ENCODE measurements around the gene NPTXR.
"Not testable (repeated sequence)": the region's sequence is repeated elsewhere in the genome, so short reads cannot be mapped to it uniquely, and the experiment has no call there.

Gene NPTXR

DNA sequence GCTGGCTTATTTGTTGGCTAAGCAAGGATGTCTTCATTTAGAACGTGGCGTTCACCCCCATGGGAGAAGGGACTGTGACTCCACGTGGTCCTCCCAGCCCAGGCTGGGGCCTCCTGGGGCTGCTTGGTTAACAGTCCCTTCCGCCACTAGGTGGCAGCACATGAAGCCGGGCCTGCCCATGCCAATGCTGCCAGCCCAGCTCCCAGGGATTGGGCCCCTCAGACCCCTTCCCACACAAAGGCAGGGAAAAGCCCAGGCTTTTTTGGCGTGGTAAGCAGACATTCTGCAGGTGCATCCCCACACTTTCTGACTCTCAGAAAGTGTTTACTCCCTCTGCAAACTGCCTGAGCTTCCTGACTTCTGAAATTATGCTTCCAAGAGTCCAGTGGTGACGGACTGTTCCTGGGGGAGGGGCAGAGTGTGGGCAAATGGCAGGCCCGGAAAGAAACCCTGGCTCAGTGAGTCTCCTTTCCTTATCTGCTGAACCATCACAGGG, 25.1 kb upstream of the NPTXR start:
- peak; percentile 87 for DNase-seq (ENCODE audit: low spot score)

- no peak for DNase-seq (ENCODE audit: low spot score)
These were observed 24.5 kb upstream of the NPTXR start for GRCh38 chr22:38868286-38868721.

- no peak for DNase-seq (ENCODE audit: low spot score)
These were observed 23.9 kb upstream of the NPTXR start for GRCh38 chr22:38867471-38868285.

GRCh38 chr22:38867124-38867455, 23.3 kb upstream of the NPTXR start:
- DNase-seq (ENCODE audit: low spot score), result no peak

DNA sequence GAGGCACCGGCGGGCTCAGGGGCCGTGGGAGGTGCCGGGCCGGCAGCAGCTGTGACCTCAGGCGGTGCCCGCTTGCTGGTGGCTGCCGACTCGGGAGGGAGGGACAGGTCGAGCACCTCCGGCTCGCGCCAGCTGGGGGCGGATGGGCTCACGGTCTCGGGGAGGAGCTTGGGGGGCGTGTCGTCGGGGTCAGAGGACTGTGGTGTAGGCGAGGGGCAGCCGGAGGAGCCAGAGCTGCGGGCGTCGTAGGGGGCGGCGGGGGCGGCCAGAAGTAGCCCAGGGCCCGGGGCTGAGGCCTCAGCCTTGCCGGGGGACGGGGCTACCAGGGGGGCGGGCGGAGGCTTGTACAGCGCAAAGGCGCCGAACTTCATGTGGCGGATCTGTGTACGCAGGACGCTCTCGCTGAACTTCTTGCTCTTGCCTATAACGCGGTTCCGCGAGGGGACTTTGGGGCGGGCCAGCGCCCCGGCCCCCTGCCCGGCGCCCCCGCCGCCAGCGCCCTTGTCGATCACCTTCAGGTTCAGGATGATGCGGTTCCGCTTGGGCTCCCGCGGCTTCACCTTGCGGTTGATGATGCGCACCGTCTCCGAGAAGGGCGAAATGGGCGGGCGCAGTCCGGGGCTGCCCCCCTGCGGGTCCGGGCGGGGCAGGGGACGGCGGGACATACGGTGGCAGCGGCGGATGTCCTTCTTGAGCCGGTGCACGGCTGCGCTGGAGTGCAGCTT, 22.7 kb upstream of the NPTXR start:
- no peak for DNase-seq (ENCODE audit: low spot score)

GRCh38 chr22:38866024-38866398, 22.2 kb upstream of the NPTXR start:
- DNase-seq (ENCODE audit: low spot score), result no peak

- no peak for DNase-seq (ENCODE audit: low spot score)
These were observed 21.6 kb upstream of the NPTXR start for GRCh38 chr22:38865201-38866023.

DNA sequence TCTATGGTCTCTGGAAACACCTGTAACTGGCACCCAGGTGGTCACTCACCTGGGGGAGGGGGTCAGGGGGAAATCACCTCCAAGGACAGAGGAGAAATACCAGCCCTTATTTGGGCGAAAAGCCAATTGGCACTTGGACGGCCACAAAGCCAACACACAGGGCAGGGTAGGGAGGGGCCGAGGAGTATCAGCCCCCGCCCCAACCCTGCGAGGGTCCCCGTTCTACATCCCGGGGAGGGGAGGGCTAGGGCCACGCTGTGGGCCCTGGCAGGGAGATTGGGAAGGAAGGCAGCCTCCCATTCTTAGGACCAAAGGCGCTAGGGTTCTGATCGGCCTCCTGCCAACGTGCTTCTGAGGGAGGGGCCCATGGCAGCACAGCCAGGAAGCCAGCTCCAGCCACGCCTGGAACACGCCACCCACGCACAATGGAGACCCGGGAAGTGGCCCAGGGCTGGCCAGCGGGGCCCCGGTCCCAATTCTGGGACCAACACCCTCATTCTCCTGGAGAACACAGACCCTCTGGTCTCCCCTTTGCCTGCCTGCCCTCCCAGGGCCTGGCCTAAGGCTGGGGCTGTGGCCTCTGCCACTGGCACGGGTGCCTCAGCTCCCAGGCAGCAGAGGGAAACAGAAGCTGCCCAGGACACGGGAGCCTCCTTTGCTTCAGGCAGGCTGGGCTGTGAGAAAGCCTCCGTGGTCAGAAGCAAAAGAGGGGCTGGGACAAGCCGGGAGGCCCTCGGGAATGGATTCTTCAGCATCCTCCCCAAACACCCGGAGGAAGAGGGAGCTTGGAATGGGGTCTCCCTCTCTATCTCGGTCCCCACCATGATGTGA, 20.7 kb upstream of the NPTXR start:
- no peak for DNase-seq (ENCODE audit: low spot score)

- no peak for DNase-seq (ENCODE audit: low spot score)
These were observed 19.8 kb upstream of the NPTXR start for GRCh38 chr22:38863531-38864131.

DNA sequence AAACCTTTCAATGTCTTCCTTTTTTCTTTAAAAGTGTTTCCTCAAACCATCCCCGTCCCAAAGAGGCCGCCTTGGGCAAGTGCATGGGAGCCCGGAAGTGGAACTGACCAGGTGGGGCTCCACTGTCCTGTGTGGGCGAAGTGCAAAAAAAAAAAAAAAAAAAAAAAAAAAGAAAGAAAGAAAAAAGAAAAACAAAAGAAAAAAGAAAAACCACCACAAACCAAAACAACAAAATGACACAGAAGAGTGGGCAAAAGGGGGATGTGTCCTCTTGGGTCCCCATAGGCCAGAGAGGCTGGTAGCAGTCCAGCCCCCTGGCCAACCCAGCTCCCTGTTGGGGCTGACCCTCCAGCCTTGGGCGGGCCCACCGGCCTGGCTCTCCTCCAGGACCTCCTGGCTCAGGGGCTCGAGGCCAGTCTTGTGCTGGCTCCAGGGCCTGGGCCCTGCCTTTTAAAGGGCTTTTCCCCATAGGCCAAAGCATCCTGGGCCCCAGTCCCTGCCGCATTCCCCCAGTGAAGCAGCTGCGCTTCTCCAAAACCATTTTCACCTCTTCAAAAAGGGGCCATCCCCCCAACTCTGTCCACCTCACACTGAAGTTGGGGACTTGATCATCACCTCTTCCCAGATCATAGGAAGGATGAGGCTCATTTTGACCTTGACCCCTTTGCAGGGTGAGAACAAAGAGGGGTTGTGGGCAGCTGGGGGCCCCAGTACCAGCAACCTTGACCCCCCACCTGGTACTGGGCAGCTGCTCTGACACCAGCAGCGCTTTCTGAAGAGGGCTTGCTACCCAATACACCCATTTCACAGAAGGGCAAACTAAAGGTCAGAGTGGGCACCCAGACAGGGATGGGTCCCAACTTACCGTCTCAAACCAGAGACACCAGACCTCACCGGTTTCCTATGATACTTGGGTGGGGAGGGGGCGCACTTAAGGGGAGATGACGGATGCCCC, 18.8 kb upstream of the NPTXR start:
- no peak for DNase-seq (ENCODE audit: low spot score)

DNA sequence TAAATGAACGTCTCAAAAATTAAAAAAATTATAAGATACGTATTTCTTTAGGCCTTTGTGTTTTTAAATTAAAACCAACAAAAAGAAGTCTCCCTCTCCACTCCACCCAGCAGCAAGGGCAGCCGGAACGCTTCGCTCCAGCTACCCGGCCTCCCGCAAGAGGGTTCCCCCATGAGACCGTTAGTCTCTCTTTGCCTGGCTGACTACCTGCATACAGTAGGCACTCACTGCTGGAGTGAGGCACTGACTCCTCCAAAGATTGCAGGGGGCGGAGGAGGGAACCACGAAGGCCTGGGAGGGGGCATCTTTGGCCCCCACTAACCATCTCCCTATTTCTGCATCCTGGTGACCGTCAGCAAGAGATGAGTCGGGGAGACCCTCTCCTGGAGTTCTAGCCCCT, 18.1 kb upstream of the NPTXR start:
- no peak for DNase-seq (ENCODE audit: low spot score)

- DNase-seq (ENCODE audit: low spot score), result no peak
These were observed 17.5 kb upstream of the NPTXR start for GRCh38 chr22:38861170-38861876.

DNA sequence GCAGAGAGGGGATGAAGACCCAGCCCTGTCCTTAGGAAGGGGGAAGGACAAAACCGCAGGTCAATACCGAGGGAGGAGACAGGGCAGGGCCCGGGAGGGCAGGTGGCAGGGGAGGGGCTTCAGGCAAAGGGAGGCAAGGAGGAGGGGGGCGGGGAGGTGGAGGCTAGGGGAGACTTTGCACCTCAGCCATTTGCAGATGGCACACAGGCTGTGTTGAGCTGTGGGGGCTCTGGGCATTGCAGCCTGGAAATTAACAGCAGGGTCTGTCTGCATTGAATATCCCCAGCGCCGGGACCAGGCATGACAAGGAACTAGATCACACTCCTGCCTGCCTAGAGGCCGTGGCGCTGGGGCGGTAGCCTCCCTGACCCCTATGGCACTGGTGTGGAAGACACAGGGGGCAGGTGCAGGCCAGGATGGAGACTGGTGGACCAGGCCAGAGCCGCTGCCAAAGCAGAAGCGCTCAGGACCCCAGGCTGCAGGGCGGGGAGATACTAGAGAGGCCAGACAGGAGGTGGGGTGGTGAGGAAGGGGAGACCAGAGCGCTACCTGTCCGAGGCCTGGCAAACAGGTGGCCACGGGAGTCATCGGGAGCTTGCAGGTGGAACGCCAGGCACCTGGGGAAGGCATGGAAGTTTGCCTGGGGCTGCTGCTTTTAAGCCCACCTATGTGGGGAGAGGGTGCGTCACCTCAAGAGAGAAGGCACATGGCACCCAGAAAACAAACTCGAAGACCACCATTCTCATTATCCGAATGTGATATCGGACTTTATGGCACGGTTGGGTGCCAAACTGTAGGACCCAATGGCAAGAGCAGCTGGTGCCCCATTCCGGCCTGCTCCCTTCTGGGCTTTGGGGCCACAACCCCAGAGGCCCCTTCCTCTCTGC, 16.7 kb upstream of the NPTXR start:
- DNase-seq (ENCODE audit: low spot score), result no peak

DNA sequence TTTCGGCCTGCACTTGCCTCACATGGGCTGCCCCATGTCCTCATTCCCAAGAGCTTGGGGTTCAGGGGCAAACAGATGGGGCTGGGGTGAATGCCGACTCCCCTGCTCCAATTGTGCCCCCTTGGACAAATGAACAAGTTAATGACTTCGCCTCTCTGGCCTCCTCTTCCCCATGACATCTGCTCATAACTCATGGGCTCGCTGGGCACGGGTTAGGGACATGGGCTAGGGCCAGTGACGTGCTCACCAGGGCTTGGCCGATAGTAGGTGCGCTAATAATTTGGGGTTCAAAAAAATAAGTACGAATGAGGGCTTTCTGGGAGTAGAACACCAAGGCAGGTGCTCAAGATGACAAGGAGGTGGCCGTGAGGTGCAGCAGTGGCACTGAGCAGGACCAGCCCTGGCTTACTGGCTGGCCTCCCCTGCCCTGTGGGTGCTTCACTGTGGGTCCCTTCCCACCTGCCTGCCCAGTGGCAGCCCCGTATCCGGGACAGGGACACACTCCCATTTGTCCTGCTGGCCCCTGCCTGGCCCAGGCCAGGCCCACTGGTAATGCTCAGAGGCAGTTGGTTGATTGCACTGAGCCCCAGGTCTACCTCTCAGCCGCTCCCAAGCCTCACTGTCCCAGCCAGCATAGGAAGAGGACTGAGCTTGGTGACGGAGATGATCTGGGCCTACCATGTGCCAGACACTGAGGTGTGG, 15.9 kb upstream of the NPTXR start:
- DNase-seq (ENCODE audit: low spot score), result no peak

DNA sequence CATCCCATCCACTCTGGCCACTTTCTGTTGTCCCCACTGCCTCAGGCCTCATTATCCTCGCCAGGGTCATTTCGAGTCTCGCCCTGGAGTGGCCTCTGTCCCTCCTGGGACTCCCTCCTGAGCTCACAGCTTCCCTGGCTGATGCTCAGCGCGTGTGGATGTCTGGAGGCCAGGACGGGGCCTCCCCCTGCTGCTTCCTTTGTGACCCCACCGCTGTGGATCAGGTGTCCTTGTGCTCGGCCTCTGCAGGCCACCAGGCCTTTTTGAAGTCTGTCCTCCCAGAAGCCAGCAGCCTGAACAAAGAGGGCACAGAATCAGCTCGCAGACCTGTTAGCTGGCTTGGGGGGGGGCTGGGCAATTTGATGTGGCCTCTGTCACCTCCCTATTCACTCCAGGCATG, 14.7 kb upstream of the NPTXR start:
- DNase-seq (ENCODE audit: low spot score), result no peak

DNA sequence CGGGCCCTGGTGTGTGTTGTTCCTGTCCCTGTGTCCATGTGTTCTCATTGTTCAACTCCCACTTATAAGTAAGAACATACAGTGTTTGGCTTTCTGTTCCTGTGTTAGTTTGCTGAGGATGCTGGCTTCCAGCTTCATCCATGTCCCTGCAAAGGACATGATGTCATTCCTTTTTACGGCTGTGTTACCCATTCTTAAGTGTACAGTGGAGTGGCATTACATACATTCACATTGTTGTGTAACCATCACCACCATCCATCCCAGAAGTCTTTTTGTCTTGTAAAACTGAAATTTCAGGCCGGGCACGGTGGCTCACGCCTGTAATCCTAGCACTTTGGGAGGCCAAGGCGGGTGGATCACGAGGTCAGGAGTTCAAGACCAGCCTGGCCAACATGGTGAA, 10.6 kb upstream of the NPTXR start:
- DNase-seq (ENCODE audit: low spot score), result not testable (repeated sequence)

DNA sequence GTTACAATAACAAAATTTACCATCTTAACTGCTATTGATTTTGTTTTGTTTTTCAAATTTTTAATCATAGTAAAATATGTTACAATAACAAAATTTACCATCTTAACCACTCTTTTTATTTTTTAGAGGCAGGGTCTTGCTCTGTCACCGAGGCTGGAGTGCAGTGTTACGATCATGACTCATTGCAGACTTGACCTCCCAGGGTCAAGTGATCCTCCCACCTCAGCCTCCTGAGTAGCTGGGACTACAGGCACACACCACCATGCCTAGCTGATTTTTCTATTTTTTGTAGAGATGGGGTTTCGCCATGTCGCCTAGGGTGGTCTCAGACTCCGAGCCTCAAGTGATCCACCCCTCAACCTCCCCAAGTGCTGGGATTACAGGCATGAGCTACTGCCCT, 10.1 kb upstream of the NPTXR start:
- DNase-seq (ENCODE audit: low spot score), result not testable (repeated sequence)

DNA sequence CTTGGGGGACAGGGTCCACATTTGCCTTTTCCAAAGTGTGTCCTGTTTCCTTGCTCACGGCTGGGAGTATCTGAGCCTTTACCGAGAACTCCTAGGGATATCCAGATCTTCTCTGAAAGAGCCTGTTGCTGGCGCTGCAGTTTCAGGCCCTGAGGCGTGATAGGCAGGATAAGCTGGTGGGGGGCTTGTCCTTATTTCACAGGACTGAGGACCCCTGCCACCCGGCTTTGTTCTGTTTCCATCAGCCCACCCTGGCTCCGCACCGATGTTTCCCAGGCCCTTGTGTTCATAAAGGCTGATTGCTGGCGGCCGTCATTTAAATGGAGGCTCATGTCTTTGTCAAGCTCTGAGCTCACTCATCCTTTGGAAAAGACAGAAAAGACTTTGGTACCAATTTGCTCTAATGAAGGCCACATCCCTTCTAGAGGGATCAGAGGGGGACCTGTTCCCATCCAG, 9.4 kb upstream of the NPTXR start:
- DNase-seq (ENCODE audit: low spot score), result no peak

All from AG08395 (cell line).